GM13977 (cell line): Measurements from ENCODE around the gene ANKRD23.

Experiments used
- DNase-seq: peaks from one replicate; pipeline ENCODE4 v3.0.0; 2012; ENCODE audit warnings: low spot score
- CTCF ChIP-seq: IDR thresholded peaks from 2 replicates; pipeline ENCODE4 v1.5.1; 2012; ENCODE audit warnings: mild to moderate bottlenecking, control low read depth; ENCODE audit not compliant: insufficient read depth; ENCODE audit errors: extremely low read depth, missing control alignments
- in situ Hi-C: fragments of 300-500 bp; cut with MboI; formaldehyde crosslinking; loops from one replicate; pipeline ENCODE4 v1.12.0; 2022; ENCODE audit warnings: low sequenced_read_pairs, low pct_unique_long_range_greater_than_20kb, mixed read lengths, inconsistent platforms; ENCODE audit not compliant: unreplicated experiment

The ANKRD23 gene

GRCh38 chr2:96823198-96823597 lies 20.6 kb downstream of the ANKRD23 start:
- DNase-seq: no peak
- no peak for TF ChIP-seq CTCF
- in situ Hi-C loops: no loop called here

- no peak for DNase-seq
- in situ Hi-C loops: no loop called here
- no peak for TF ChIP-seq CTCF
Measured at GRCh38 chr2:96822786-96823185, 21.0 kb downstream of the ANKRD23 start.

GRCh38 chr2:96821113-96821675 lies 22.6 kb downstream of the ANKRD23 start:
- TF ChIP-seq CTCF: no peak
- DNase-seq: no peak
- in situ Hi-C loops: no loop called here

- in situ Hi-C loops: no loop called here
- no peak for TF ChIP-seq CTCF
- no peak for DNase-seq
Measured at GRCh38 chr2:96819876-96820511, 23.8 kb downstream of the ANKRD23 start.

GRCh38 chr2:96819128-96819875 lies 24.5 kb downstream of the ANKRD23 start:
- DNase-seq: no peak
- in situ Hi-C loops: no loop called here
- no peak for TF ChIP-seq CTCF

- no peak for TF ChIP-seq CTCF
- no peak for DNase-seq
- in situ Hi-C loops: no loop called here
Measured at GRCh38 chr2:96817882-96818281, 25.9 kb downstream of the ANKRD23 start.
